ENCODE measurements around the gene NRXN2.

Gene NRXN2

DNA sequence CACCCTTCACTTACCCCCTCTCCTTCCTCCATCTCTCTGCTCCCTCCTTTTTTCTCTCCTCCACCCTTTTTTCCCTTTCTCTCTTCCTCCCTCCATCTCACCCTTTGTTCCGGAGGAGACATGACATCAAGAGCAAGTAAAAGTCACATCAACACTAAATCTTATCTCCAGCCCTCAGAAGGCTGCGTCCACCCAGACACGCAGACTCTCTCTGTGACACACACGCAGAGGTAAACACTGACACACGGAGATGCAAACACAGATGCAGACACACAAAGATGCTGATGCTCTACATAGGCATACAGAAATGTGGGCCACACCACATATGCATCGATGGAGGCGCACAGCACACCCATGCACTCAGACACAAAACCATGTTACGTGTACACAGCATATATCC is 27.0 kb downstream of the NRXN2 start:
- TF ChIP-seq, protein P1, sequence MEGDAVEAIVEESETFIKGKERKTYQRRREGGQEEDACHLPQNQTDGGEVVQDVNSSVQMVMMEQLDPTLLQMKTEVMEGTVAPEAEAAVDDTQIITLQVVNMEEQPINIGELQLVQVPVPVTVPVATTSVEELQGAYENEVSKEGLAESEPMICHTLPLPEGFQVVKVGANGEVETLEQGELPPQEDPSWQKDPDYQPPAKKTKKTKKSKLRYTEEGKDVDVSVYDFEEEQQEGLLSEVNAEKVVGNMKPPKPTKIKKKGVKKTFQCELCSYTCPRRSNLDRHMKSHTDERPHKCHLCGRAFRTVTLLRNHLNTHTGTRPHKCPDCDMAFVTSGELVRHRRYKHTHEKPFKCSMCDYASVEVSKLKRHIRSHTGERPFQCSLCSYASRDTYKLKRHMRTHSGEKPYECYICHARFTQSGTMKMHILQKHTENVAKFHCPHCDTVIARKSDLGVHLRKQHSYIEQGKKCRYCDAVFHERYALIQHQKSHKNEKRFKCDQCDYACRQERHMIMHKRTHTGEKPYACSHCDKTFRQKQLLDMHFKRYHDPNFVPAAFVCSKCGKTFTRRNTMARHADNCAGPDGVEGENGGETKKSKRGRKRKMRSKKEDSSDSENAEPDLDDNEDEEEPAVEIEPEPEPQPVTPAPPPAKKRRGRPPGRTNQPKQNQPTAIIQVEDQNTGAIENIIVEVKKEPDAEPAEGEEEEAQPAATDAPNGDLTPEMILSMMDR (conservative IDR thresholded peaks at IDR 0.05) = no peak
- no peak overlapping the region for H3K27ac ChIP-seq

DNA sequence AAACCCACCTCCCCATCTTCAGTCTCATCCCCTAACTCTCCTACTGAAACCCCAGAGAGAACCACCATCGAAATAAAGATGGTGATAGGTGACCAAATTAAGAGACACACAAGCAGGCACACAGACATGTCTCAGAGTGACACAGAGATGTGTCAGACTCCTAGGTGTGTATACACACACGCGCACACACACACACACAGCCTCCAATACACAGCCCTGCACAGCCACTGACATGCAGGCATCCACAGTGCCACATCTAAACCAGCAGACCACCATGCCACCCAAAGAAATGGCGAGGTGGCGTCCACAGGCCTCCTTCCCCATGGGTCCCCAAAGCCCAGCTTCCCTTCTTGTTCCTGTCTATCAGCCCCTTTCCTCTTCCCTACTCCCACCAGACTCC is 27.4 kb downstream of the NRXN2 start:
- no peak for TF ChIP-seq ZFX (IDR thresholded peaks at IDR 0.05)
- TF ChIP-seq, protein P1 (conservative IDR thresholded peaks at IDR 0.05) = no peak
- no peak overlapping the region for H3K27ac ChIP-seq

DNA sequence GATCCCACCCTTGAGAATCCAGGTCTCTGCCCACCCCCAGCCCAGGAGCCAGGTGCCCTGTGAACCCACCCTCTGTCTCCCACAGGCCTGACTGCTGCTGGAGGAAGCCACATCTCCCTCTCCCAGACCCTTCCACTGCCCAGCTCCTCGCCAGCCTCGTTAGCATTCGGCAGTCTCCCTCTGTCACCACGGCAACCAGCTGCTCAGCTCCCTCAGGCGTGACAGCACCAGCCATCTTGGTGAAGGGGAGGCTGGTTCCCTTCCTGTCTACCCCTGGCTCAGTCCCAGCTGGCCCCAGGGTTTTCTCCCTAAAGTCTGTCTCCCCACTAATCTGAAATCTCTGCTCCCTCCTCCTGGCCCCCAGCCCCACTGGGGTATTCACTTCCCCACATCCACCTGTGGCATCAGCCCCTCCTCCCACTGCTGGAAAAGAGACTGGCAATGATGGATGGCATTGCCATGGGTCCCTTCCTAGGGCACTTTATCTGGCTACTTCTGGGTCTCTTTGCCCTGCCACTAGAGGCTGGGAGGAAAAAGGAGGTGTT is 28.1 kb downstream of the NRXN2 start:
- no peak overlapping the region for H3K27ac ChIP-seq
- TF ChIP-seq, protein P1 (conservative IDR thresholded peaks at IDR 0.05) = no peak
- no peak for TF ChIP-seq ZFX (IDR thresholded peaks at IDR 0.05)

DNA sequence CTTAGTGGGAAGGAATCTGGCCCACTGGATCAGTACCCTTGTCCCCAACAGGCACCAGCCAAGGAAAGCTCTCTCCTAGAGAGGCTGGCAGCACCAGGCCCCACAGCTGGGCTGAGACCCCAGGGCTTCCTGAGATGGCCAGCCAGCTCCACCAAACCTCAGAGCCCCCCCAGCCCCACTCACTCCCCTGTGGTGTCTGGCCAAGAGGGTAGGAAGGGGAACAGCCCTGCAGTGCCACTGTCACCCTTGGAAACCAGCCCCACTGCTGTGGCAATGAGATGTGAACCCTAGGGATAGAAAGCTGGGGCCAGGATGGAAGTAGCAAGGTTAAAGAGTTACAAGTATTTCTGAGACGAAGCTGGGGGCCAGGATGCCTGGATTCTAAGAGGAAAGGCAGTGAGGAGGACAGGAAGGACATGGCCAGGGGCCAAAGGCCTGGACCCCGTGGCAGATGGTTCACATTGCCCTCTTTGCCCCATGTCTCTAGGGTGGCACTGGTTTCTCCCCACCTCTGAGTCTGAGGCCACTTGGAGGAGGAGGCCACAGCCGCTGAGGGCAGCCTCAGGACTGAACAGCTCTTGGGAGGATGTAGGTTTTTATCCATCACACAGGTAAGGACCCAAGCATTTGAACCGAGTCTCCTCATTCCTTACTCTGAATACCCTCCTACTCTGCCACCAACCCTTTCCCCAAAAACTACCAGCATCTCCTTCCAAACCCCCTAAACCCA is 28.8 kb downstream of the NRXN2 start:
- no peak for TF ChIP-seq ZFX (IDR thresholded peaks at IDR 0.05)
- TF ChIP-seq, protein P1 (conservative IDR thresholded peaks at IDR 0.05) = no peak
- H3K27ac ChIP-seq = no peak overlapping the region

DNA sequence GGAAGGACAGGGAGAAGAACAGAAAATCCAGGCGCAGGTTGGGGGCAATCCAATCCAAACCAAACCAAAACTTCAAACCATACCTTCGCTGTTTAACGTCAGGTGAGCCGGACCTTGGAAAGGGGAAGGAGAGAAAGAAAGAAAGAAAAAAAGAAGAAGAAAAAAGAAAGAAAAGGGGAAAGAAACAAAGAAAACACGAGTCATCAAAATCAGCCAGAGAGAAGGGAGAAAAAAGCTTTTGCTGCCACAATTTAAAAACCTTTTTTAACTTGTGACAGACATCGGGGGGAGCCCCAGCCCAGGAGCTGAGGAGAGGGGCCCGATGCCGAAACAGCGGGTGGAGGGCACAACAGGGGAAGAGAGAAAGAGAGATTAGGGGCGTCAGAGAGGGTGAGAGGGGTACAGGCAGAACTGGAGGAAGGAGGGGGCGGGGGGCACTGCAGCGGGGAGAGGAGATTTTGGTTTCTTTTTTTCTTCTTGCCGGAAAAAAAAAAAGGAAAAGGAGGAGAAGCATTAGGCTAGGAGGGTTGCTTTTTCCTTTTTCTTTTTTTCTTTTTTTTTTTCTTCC is 30.1 kb downstream of the NRXN2 start:
- TF ChIP-seq, protein P1 (conservative IDR thresholded peaks at IDR 0.05) = no peak
- no peak for TF ChIP-seq ZFX (IDR thresholded peaks at IDR 0.05)

DNA sequence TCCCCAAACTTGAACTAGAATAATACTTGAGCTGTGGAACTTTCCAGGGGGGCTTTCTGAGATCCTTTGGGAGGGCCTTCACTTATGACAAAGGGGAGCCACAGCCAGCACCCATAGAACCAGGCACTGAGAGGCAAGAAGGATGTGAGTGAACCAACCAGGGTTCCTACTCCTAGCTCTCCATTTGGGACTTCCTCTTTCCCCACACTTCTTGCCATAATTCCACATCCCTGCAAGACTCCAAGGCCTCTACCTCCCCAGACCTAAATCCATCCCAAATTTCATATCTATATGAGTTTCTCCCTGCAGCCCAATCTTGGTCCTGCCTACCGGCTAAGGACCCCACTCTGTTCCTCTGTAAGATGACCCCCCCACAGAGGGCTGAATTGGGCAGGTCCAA is 31.5 kb downstream of the NRXN2 start:
- no peak overlapping the region for H3K27ac ChIP-seq

More for the DNA sequence above, 30.1 kb downstream of the NRXN2 start:
- H3K27ac ChIP-seq = no peak overlapping the region

DNA sequence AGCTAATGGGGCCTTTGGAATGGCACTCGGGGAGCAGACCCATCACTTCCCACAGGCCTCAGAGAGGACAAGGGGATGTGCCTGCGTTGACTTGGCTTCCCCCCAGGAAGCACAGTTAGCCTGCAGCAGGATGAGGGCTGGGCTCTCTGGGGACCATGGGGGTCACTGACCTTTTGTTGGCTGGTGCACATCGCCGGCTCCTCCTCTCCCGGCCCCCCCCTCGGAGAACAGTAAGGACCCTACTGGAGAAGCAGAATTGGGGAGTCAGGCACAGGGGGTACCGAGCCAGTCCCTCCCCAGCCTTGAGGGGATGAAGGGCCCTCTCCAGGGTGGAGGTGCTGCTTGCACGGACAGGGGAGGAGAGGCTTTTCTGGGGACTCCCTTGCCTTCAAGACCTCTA is 32.8 kb downstream of the NRXN2 start:
- TF ChIP-seq ZFX (IDR thresholded peaks at IDR 0.05) = no peak
- TF ChIP-seq, protein P1 (conservative IDR thresholded peaks at IDR 0.05) = no peak
- H3K27ac ChIP-seq = no peak overlapping the region

More for the DNA sequence above, 31.5 kb downstream of the NRXN2 start:
- TF ChIP-seq, protein P1 (conservative IDR thresholded peaks at IDR 0.05) = no peak
- TF ChIP-seq ZFX (IDR thresholded peaks at IDR 0.05) = no peak

Data from C4-2B (cell line).